ENCODE data around the gene SPO11.

- TF ChIP-seq SIN3A (conservative IDR thresholded peaks at IDR 0.05 in 1 of 2, IDR thresholded peaks at IDR 0.05 in 1 of 2; ENCODE audit: low read depth in 1 of 2, low read length in 2 of 2), result no peak
- no peak for TF ChIP-seq CTCF (IDR thresholded peaks at IDR 0.05; ENCODE audit: control extremely low read depth in 1 of 3, insufficient read depth in 1 of 3, low read depth in 1 of 3, low read length in 3 of 3)
- no peak for TF ChIP-seq GABPA (IDR thresholded peaks at IDR 0.05; ENCODE audit: borderline replicate concordance, insufficient read depth, low read length)
- no peak for TF ChIP-seq MAX (IDR thresholded peaks at IDR 0.05)
- TF ChIP-seq MAFK (IDR thresholded peaks at IDR 0.05; ENCODE audit: low read depth, low read length), result no peak
- no peak for TF ChIP-seq TEAD4 (IDR thresholded peaks at IDR 0.05; ENCODE audit: low read depth, low read length)
- TF ChIP-seq RNF2 (IDR thresholded peaks at IDR 0.05; ENCODE audit: borderline replicate concordance, low read depth, low read length, missing control alignments, poor library complexity, severe bottlenecking), result no peak
- no peak for TF ChIP-seq RFX5 (IDR thresholded peaks at IDR 0.05; ENCODE audit: borderline replicate concordance, low read depth, low read length)
- no peak for TF ChIP-seq ZNF274 (IDR thresholded peaks at IDR 0.05; ENCODE audit: borderline replicate concordance, extremely low read depth, low read length)
- no peak for TF ChIP-seq TAF1 (IDR thresholded peaks at IDR 0.05; ENCODE audit: low read depth, low read length)
- TF ChIP-seq TBP (IDR thresholded peaks at IDR 0.05; ENCODE audit: low read depth, low read length), result no peak
Measured at GRCh38 chr20:57315083-57315975, 14.3 kb upstream of the SPO11 start.

Measured in H1 (cell line).